H1 (cell line): ENCODE measurements around the gene POLR3E. TPM values are rescaled to one million over a fixed set of nuclear protein-coding genes. Genes with fewer than 3 reads are reported as not detected.

Experiments
- CTCF ChIA-PET: fragments of 300-600 bp; sonication (Branson Sonifier 250); formaldehyde crosslinking; loops from one replicate; lab custom pipeline; 2021; ENCODE audit not compliant: partially characterized antibody; lab: Charles Lee
- POLR2A ChIA-PET: fragments of 300-600 bp; sonication (Branson Sonifier 250); formaldehyde crosslinking; loops from one replicate; lab custom pipeline; 2021; ENCODE audit warnings: inconsistent platforms; ENCODE audit not compliant: partially characterized antibody; lab: Charles Lee
- DNase-seq, 2 experiments: peaks; one replicate each; pipeline versions ENCODE4 v3.0.0 to v3.0.0-alpha.2; 2010 to 2022; ENCODE audit warnings: low spot score in 2 of 2, low read depth in 1 of 2, mixed read lengths in 1 of 2
- FAIRE-seq: peaks from 2 replicates; lab custom pipeline; 2011; peaks lifted over from hg19 to GRCh38; lab: Jason Lieb, UNC
- H2AFZ ChIP-seq: 2 replicates; pipeline ENCODE4 v1.8.1; 2012; ENCODE audit warnings: low read length, inconsistent platforms
- H2AK5ac ChIP-seq: 2 replicates; pipeline ENCODE4 v1.6.1; 2013; ENCODE audit warnings: low read depth, low read length
- H2BK120ac ChIP-seq: replicated peaks from 2 replicates; pipeline ENCODE3; 2013; ENCODE audit warnings: low read depth, low read length, inconsistent platforms
- H2BK12ac ChIP-seq: 2 replicates; pipeline ENCODE4 v1.6.1; 2013; ENCODE audit warnings: low read depth, low read length
- H2BK15ac ChIP-seq: 2 replicates; pipeline ENCODE4 v1.6.1; 2013; ENCODE audit warnings: low read length
- H2BK20ac ChIP-seq: 2 replicates; pipeline ENCODE4 v1.6.1; 2013; ENCODE audit warnings: low read length
- H2BK5ac ChIP-seq: 2 replicates; pipeline ENCODE4 v1.6.1; 2013; ENCODE audit warnings: low read depth, low read length
- H3K14ac ChIP-seq: 2 replicates; pipeline ENCODE4 v1.6.1; 2013; ENCODE audit warnings: inconsistent platforms; ENCODE audit not compliant: insufficient read length
- H3K18ac ChIP-seq: 2 replicates; pipeline ENCODE4 v1.6.1; 2013; ENCODE audit warnings: low read length; ENCODE audit errors: extremely low read depth
- H3K23ac ChIP-seq: 2 replicates; pipeline ENCODE4 v1.6.1; 2013; ENCODE audit warnings: inconsistent platforms; ENCODE audit not compliant: insufficient read length
- H3K23me2 ChIP-seq: 2 replicates; pipeline ENCODE4 v1.6.1; 2013; ENCODE audit warnings: low read depth, low read length
- H3K27ac ChIP-seq: 2 replicates; pipeline ENCODE4 v1.6.1; 2011; ENCODE audit warnings: low read depth, low read length, inconsistent platforms
- H3K27me3 ChIP-seq, 4 experiments: replicated peaks in 1 of 4; 1 replicate in 1 of 4; 2 replicates in 3 of 4; pipeline versions ENCODE4 v1.6.1 to v1.8.1; 2011 to 2013; ENCODE audit warnings: low read length in 3 of 4, mild to moderate bottlenecking in 3 of 4, inconsistent platforms in 2 of 4, mixed read lengths in 2 of 4, moderate library complexity in 1 of 4; ENCODE audit not compliant: control insufficient read depth in 3 of 4, insufficient read depth in 3 of 4; ENCODE audit errors: extremely low read depth in 1 of 4
- H3K36me3 ChIP-seq, 4 experiments: 2 replicates each; pipeline versions ENCODE4 v1.6.1 to v1.8.1; 2011 to 2013; ENCODE audit warnings: mild to moderate bottlenecking in 4 of 4, low read length in 3 of 4, moderate library complexity in 2 of 4, control low read depth in 1 of 4, inconsistent platforms in 1 of 4; ENCODE audit not compliant: insufficient read depth in 4 of 4, control insufficient read depth in 2 of 4
- H3K4ac ChIP-seq: replicated peaks from 2 replicates; pipeline ENCODE3; 2013; ENCODE audit warnings: low read length, low read depth, mixed read lengths, inconsistent platforms; ENCODE audit not compliant: insufficient read length
- H3K4me1 ChIP-seq, 4 experiments: replicated peaks in 1 of 4; 1 replicate in 1 of 4; 2 replicates in 3 of 4; pipeline versions ENCODE4 v1.6.1 to v1.8.1; 2011 to 2013; ENCODE audit warnings: low read length in 3 of 4, inconsistent platforms in 2 of 4, mixed read lengths in 1 of 4; ENCODE audit not compliant: insufficient read depth in 4 of 4, control insufficient read depth in 3 of 4
- H3K4me2 ChIP-seq, 2 experiments: 2 replicates each; pipeline versions ENCODE4 v1.6.1 to v1.8.1; 2011 to 2013; ENCODE audit warnings: low read depth in 2 of 2, low read length in 2 of 2, control low read depth in 1 of 2, inconsistent platforms in 1 of 2, mild to moderate bottlenecking in 1 of 2; ENCODE audit not compliant: insufficient read depth in 1 of 2
- H3K4me3 ChIP-seq, 4 experiments: fragments of 200-600, 300-600 bp in 1 of 4; sonication (generic), shearing (Covaris generic), sonication (Bioruptor Twin) in 1 of 4; 2 replicates each; pipeline versions ENCODE4 v1.5.1 to v1.8.1; 2011 to 2016; ENCODE audit warnings: low read length in 4 of 4, low read depth in 3 of 4, control low read depth in 2 of 4, inconsistent platforms in 2 of 4, mild to moderate bottlenecking in 2 of 4, mixed read lengths in 1 of 4, moderate library complexity in 1 of 4; ENCODE audit not compliant: insufficient read depth in 2 of 4; ENCODE audit errors: extremely low read depth in 1 of 4
- H3K56ac ChIP-seq: replicated peaks from 2 replicates; pipeline ENCODE3; 2013; ENCODE audit warnings: low read depth, mild to moderate bottlenecking, mixed read lengths, low read length, inconsistent platforms; ENCODE audit not compliant: insufficient read length
- H3K79me1 ChIP-seq: 2 replicates; pipeline ENCODE4 v1.6.1; 2013; ENCODE audit warnings: low read depth, low read length, control low read depth
- H3K79me2 ChIP-seq, 2 experiments: 2 replicates each; pipeline versions ENCODE4 v1.6.1 to v1.8.1; 2012 to 2013; ENCODE audit warnings: low read length in 2 of 2, mild to moderate bottlenecking in 2 of 2, inconsistent platforms in 1 of 2; ENCODE audit not compliant: insufficient read depth in 2 of 2, control insufficient read depth in 1 of 2
- H3K9ac ChIP-seq, 4 experiments: replicated peaks in 1 of 4; 1 replicate in 1 of 4; 2 replicates in 3 of 4; pipeline versions ENCODE4 v1.6.1 to v1.8.1; 2011 to 2013; ENCODE audit warnings: low read depth in 3 of 4, low read length in 3 of 4, control low read depth in 2 of 4, mild to moderate bottlenecking in 2 of 4, moderate library complexity in 2 of 4, inconsistent platforms in 1 of 4; ENCODE audit errors: extremely low read depth in 1 of 4
- H3K9me3 ChIP-seq, 2 experiments: 2 replicates each; pipeline versions ENCODE4 v1.6.1 to v1.8.1; 2012 to 2013; ENCODE audit warnings: mild to moderate bottlenecking in 2 of 2, moderate library complexity in 2 of 2, control low read depth in 1 of 2, inconsistent platforms in 1 of 2, low read depth in 1 of 2, low read length in 1 of 2, mixed read lengths in 1 of 2; ENCODE audit not compliant: insufficient read depth in 2 of 2
- H4K20me1 ChIP-seq, 2 experiments: replicated peaks in 1 of 2; 2 replicates each; pipeline versions ENCODE3 to v1.8.1; 2011 to 2013; ENCODE audit warnings: inconsistent platforms in 2 of 2, low read length in 2 of 2, mild to moderate bottlenecking in 1 of 2; ENCODE audit not compliant: insufficient read depth in 2 of 2, control insufficient read depth in 1 of 2
- H4K5ac ChIP-seq: 2 replicates; pipeline ENCODE4 v1.6.1; 2013; ENCODE audit warnings: low read length, low read depth, mixed read lengths, inconsistent platforms; ENCODE audit not compliant: insufficient read length
- H4K8ac ChIP-seq: 2 replicates; pipeline ENCODE4 v1.8.0; 2013; ENCODE audit warnings: mild to moderate bottlenecking, moderate library complexity, low read length, inconsistent platforms; ENCODE audit not compliant: insufficient read depth; ENCODE audit errors: extremely low read depth
- H4K91ac ChIP-seq: replicated peaks from 2 replicates; pipeline ENCODE3; 2013; ENCODE audit warnings: low read length, mixed read lengths, inconsistent platforms; ENCODE audit not compliant: insufficient read length
- ASH2L ChIP-seq: fragments of 200-600, 300-600 bp; sonication (generic); IDR thresholded peaks from one replicate; pipeline ENCODE4 v1.7.1; 2017; ENCODE audit warnings: low read length
- CHD2 ChIP-seq: IDR thresholded peaks from 2 replicates; pipeline ENCODE4 v1.6.1; 2012; ENCODE audit warnings: low read length, improper control_type of control experiment
- FOSL1 ChIP-seq: IDR thresholded peaks from 2 replicates; pipeline ENCODE4 v1.6.1; 2011; ENCODE audit warnings: mild to moderate bottlenecking, low read depth, low read length, moderate library complexity; ENCODE audit not compliant: insufficient read depth
- MAX ChIP-seq: IDR thresholded peaks from 2 replicates; pipeline ENCODE4 v1.6.1; 2012; ENCODE audit warnings: inconsistent platforms
- POLR2A ChIP-seq, 2 experiments: IDR thresholded peaks; 1 replicate in 1 of 2; 2 replicates in 1 of 2; pipeline ENCODE4 v1.6.1; 2011; ENCODE audit warnings: low read depth in 2 of 2, low read length in 2 of 2, mild to moderate bottlenecking in 2 of 2; ENCODE audit errors: control extremely low read depth in 1 of 2
- POLR2AphosphoS5 ChIP-seq: IDR thresholded peaks from 2 replicates; pipeline ENCODE4 v1.6.1; 2011; ENCODE audit warnings: low read depth, low read length
- RAD21 ChIP-seq, 2 experiments: IDR thresholded peaks in 1 of 2; conservative IDR thresholded peaks in 1 of 2; 2 replicates each; pipeline ENCODE4 v1.6.1; 2011; ENCODE audit warnings: low read depth in 2 of 2, low read length in 2 of 2, improper control_type of control experiment in 1 of 2, inconsistent platforms in 1 of 2, mild to moderate bottlenecking in 1 of 2, moderate library complexity in 1 of 2
- RNF2 ChIP-seq: fragments of 200-900, 300-1000 bp; sonication (generic); IDR thresholded peaks from 2 replicates; pipeline ENCODE4 v1.7.1; 2016; ENCODE audit warnings: borderline replicate concordance, low read depth, mild to moderate bottlenecking, antibody characterized with exemption, low read length; ENCODE audit not compliant: poor library complexity, severe bottlenecking; ENCODE audit errors: missing control alignments
- SIX5 ChIP-seq: IDR thresholded peaks from 2 replicates; pipeline ENCODE4 v1.6.1; 2011; ENCODE audit warnings: mild to moderate bottlenecking, low read depth, low read length
- SP2 ChIP-seq: IDR thresholded peaks from 2 replicates; pipeline ENCODE4 v1.6.1; 2012; ENCODE audit warnings: mild to moderate bottlenecking, low read length, inconsistent platforms
- SP4 ChIP-seq: IDR thresholded peaks from 2 replicates; pipeline ENCODE4 v1.6.1; 2012; ENCODE audit warnings: low read length, inconsistent platforms
- WGBS, 2 experiments: shearing (Covaris generic) in 1 of 2; methylation state at CpG; one replicate each; pipeline versions ENCODE4 v1.1.6 to v1.1.7; 2013 to 2015; ENCODE audit warnings: low lambda C conversion rate in 2 of 2, mixed read lengths in 2 of 2, inconsistent platforms in 1 of 2, low coverage in 1 of 2, missing lambda C conversion rate in 1 of 2; ENCODE audit not compliant: insufficient replicate concordance in 2 of 2, insufficient coverage in 1 of 2, insufficient read length in 1 of 2; ENCODE audit errors: extremely low coverage in 1 of 2, missing lambda C conversion rate in 1 of 2; 5-methylcytosine and 5-hydroxymethylcytosine counted together
- polyA plus RNA-seq, 7 experiments: library from polyadenylated mRNA; depleted of rRNA in 3 of 7; stranded (reverse) in 5 of 7; unstranded in 2 of 7; fragments of >200 nt in 5 of 7; fragments of 200-250 nt in 2 of 7; gene quantifications; 1 replicate in 5 of 7; 2 replicates in 1 of 7; 4 replicates in 1 of 7; pipeline versions ENCODE4 v1.2.1 to v1.2.3, GENCODE V29; 2011 to 2013; ENCODE audit warnings: missing spikeins in 2 of 7, mixed read lengths in 2 of 7
- total RNA-seq: library from RNA; stranded (reverse); fragmentation: NEBNext Ultra II Directional; extraction: Animal tissue kit (Norgen Biotek cat#: 25700); gene quantifications from 2 replicates; pipeline ENCODE4 v1.2.1, GENCODE V29; 2021

The POLR3E gene
- total and polyA plus RNA-seq, 2 of the 8 experiments (the other 6 are each of a cell fraction or from before 2014, with no cell fraction given), result 96.5 to 125 TPM

DNA sequence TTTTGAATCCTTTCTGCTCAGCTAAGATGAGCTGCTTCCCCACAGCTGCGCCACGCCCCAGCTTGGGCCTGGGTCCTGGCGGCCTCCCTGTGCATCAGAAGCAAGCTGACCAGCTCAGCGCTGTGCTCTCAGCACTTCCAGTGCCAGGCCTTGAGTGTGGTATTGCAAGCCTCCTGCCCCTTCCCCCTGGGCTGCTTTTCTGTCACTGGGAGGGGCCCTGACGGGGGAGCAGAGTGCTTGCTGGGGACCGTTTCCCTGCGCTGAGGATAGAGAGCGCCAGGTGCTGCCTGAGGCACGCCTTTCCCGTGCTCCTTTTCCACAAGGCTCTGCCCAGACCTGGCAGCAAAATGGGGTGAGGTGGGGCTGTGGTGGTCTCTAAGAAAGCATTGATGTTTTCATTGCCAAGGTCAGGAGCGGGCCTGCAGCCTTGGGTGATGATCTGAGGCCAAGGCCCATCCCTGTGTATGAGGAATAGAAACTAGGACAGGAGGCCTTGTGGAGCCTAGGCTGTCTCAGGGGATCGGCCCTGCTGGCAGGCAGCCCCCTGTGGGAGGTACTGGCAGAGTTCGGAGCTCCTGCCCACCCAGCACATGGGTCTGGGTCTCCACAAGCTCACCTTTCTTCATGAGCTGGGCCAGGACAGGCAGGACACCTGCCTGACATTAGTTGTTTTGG lies 29.7 kb downstream of the POLR3E start:
- Histone ChIP-seq H2BK12ac (no peak overlapping the region), H3K23ac (no peak overlapping the region), H3K4ac (no peak overlapping the region), H3K18ac (no peak overlapping the region), H2AK5ac (no peak overlapping the region), H3K4me2 (no peak overlapping the region), H4K5ac (no peak overlapping the region), H4K8ac (no peak overlapping the region), H4K91ac (no peak overlapping the region), H4K20me1 (peaks cover 5 to 12% of the 10 kb centered on the region in 2 experiments), H2AFZ (no peak overlapping the region), H3K23me2 (no peaks in the 10 kb centered on the region), H2BK5ac (no peak overlapping the region), H3K9ac (no peak overlapping the region), H3K4me1 (no peaks in the 10 kb centered on the region), H2BK120ac (no peak overlapping the region), H3K4me3 (no peak overlapping the region), H2BK15ac (no peak overlapping the region), H3K27me3 (no peaks in the 10 kb centered on the region), H3K79me2 (peaks cover 0 to 7% of the 10 kb centered on the region in 2 experiments; a peak in 1 of 4 replicates), H2BK20ac (no peak overlapping the region), H3K79me1 (peaks cover 5% of the 10 kb centered on the region; the same call in 1 of the 2 replicates), H3K9me3 (no peaks in the 10 kb centered on the region), H3K14ac (no peak overlapping the region), H3K27ac (no peak overlapping the region), H3K36me3 (peaks cover 12 to 64% (median 49%) of the 10 kb centered on the region in 4 experiments), H3K56ac (no peak overlapping the region)
- ChIA-PET POLR2A (interaction anchor here (1.0 to 1.1 kb wide), 3 partner anchors 8 to 29 kb away, joined by 3 read pairs; no protein-coding TSS in a partner anchor), CTCF (interaction anchor here (1.2 to 1.7 kb wide), 3 partner anchors 10 to 14 kb away, joined by 3 to 6 read pairs (median 4); no protein-coding TSS in a partner anchor)
- 97% methylated on average over 12 of the region's 13 CpGs; no CpG with 5 or more reads in 1 of the 2 experiments for WGBS, 2 experiments
- DNase-seq (no peak), FAIRE-seq (no peak)
- TF ChIP-seq ASH2L (no peak), SP4 (no peak), FOSL1 (no peak), MAX (no peak), RAD21 (IDR thresholded peaks at IDR 0.05 in 1 of 2, conservative IDR thresholded peaks at IDR 0.05 in 1 of 2; ENCODE audit: low read depth in 2 of 2, low read length in 2 of 2) (no peak), POLR2AphosphoS5 (no peak), SP2 (no peak), SIX5 (no peak), RNF2 (no peak), POLR2A (IDR thresholded peaks at IDR 0.05; ENCODE audit: control extremely low read depth in 1 of 2, low read depth in 2 of 2, low read length in 2 of 2) (no peak), CHD2 (no peak)
